Hematopoietic multipotent progenitor cell treated with erythropoietin and hydrocortisone succinate and interleukin-3 and kit ligand, for 8 days (in vitro differentiated cells): Measurements from ENCODE around the gene HEMGN.
"Not testable (repeated sequence)": the region's sequence is repeated elsewhere in the genome, so short reads cannot be mapped to it uniquely, and the experiment has no call there.

Experiments used
- DNase-seq: peaks from one replicate; pipeline ENCODE4 v3.0.0-alpha.2; 2015

HEMGN gene, protein sequence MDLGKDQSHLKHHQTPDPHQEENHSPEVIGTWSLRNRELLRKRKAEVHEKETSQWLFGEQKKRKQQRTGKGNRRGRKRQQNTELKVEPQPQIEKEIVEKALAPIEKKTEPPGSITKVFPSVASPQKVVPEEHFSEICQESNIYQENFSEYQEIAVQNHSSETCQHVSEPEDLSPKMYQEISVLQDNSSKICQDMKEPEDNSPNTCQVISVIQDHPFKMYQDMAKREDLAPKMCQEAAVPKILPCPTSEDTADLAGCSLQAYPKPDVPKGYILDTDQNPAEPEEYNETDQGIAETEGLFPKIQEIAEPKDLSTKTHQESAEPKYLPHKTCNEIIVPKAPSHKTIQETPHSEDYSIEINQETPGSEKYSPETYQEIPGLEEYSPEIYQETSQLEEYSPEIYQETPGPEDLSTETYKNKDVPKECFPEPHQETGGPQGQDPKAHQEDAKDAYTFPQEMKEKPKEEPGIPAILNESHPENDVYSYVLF

DNA sequence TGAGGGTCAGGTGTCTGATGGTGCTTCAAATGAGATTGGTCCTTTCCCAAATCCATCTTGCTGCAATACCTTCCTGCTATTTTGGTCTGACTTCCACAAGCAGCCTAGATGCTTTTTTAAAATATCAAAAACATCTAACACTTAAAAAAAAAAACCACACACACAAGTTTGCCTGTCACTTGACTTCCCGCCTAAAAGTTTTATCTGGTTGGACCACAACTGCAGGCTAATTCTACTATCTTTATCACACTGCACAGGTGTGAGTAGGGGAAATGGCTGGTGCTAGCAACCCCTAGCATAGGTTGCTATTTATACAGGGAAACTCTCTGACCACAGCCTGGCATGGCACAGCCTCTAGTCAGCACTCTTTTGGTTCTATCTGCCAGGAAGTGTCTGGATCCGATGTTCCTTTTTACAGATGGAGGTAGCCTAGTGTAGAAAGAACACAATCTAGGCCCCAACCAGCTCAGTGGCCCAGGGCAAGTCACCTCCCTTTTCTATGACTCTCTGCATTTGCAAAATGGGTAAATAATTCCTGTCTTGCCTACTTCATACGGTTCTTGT is at the start of gene HEMGN:
Gene HEMGN, minus strand, starts transcription at position 92 of the 564 bp plus-strand sequence. Its CDS starts 36 bp downstream, at position 56.
- DNase-seq, result peak; percentile 99

DNA sequence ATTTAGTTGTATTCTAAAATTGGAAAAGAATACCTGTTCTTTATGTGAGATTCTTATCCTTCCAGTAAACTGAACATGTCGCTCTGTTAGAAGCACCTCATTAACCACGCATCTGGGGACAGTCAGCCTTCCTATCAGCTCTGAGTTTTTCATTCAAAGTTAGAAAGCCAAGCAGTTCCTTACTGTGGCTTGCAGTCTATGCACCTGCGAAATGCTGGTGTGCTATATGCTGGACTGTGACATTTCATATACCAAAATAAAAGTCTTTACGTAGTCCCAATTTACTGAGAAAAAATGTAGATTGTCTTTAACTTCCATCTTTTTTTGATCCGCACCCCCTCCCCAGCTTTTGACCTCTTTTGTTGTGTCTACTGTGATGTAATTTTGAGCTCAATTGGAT is 49.5 kb upstream of the HEMGN start:
- no peak for DNase-seq

DNA sequence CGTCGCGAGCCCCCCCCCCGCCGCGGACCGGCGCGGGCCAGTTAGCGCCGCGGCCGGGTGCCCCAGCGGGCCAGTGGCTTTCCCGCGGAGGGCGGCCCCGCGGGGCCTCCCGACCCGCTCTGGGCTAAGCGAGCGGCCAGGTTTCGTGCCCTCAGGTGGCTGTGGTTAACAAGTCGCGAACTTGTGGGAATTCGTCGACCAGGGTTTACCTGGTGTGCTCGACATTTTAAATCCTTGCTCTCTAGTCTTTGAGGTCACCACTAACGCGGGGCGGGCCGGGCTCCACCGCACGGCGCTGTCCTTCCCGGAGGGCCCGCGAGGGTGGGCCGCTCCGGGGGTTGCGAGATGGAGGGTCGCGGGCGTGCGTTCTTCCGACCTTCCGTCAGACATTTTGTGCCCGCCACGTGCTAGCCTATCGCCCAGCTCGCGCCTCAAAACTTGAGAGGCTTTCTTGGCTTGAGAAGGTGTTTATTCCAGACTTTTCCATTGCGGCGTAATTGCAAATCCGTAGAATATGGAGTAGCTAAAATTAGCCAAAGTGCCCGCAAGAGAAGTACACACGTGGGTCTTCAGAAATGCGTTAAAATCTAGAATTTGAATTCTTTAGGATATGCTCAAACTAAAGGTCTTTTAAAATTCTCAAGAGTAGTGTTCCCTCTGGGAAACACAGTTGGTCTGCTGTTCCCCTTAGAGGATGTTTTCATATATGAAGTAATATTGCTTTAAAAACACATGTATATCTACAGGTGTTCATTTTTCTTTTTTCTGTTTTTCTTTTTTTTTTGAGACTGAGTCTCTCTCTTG is 47.3 kb upstream of the HEMGN start:
- DNase-seq, result peak; percentile 68

DNA sequence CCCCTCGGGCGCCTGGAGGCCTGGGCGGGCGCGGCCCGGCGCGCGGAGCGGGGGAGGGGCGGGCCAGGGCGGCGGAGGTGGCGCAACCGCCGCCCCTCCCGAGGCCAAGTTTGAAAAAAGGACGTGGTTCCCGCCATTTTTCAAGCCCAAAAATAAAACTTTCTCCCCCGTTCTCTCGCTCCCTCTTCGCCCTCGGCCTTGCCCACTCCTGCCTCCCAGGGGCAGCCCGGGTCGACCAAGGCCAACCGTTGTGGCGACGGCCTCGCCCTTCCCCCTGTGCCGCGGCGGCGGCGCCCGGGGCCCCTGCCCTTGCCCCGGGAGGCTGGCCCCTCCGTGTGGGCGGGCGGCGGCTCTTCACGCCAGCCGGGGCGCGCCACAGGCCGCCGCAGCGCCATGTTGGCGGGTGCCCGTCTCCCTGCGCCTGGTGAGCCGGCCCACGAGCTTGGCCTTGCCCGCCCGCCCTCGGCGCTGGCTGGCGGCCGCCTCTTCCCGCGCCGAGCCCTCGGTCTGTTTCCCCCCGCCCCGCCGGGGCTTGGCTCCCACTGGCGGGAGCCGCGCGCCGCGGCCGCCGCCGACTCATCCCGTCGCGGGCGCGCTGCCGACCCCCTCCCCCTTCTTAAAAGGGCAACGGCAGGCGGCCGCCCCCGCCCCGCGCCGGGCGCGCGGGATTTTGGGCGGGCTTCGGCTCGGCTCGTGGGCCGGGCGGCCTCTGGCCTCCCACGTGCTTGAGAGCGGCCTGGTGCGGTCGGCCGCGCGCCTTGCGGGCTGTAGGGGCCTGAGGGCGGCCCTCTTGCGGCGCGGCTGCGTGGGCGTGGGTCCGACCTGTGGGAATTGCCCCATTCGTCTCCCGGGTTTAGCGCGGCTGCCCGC is 46.5 kb upstream of the HEMGN start:
- peak; percentile 77 for DNase-seq

DNA sequence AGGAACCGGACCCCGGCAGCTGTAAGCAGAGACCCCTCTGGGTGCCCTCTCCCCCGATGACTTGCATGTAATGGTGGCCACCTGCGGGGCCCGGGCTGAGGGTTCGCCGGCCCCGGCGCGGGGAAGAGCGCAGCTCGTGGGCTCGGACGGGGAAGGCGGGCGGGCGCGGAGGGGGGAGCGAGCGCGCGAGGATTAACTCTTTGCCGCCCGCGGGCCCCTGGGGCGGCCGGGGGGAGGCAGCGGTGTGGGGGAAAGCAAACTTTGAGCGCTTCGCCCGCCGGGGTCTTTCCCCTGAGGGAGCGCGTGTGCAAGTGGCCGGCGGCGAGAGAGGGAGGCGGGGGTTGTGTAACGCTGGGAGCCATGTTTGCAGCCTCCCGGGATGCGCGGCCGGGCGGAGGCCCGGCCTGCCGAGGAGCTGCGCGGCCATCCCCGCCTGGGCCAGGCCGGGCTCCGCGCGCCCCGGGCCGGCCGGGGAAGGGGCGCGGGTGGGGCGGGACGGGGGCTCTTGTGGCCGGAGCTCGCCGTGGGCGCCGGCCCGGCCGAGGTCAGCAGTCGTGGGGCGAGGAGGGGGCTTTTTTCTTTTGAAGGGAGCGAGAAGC is 45.7 kb upstream of the HEMGN start:
- peak; percentile 45 for DNase-seq

DNA sequence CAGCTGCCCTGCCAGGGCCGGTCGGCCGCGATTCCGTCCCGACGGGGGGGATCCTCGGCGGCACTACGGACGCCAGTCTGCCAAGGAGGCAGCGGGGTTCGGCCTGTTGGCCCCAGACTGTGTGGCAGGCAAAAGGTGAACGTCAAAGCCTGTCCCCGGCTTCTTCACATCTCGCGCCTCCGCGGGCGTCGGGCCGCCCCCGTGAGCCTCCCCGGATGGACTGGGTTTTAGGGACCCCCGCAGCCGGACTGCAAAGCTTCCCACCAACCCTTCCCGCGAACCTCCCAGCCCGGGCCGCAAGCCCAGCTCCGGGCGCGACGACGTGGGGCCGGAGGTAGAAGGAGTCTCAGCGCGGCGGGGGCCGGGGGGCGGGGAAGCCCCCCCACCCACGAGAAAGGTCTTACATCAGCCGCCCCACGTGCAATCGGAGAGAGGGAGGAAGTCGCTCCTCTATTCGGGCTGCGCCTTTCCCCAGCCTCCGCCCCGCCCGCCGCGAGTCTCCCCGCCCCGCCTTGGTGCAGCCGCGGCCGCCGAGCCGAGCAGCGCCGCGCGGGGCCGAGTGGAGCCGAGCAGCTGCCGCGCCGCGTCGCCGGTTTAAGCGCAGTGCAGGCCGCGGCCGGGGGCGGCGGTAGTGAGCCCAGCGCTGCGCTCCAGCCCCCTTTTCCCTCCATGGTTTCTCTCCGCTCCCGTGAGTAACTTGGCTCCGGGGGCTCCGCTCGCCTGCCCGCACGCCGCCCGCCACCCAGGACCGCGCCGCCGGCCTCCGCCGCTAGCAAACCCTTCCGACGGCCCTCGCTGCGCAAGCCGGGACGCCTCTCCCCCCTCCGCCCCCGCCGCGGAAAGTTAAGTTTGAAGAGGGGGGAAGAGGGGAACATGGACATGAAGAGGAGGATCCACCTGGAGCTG is 45.0 kb upstream of the HEMGN start, which contains the start of gene ANP32B:
Gene ANP32B, plus strand, starts transcription at position 659 of the 906 bp plus-strand sequence. Its CDS starts 215 bp downstream, at position 874.
- DNase-seq, result peak; percentile 95

DNA sequence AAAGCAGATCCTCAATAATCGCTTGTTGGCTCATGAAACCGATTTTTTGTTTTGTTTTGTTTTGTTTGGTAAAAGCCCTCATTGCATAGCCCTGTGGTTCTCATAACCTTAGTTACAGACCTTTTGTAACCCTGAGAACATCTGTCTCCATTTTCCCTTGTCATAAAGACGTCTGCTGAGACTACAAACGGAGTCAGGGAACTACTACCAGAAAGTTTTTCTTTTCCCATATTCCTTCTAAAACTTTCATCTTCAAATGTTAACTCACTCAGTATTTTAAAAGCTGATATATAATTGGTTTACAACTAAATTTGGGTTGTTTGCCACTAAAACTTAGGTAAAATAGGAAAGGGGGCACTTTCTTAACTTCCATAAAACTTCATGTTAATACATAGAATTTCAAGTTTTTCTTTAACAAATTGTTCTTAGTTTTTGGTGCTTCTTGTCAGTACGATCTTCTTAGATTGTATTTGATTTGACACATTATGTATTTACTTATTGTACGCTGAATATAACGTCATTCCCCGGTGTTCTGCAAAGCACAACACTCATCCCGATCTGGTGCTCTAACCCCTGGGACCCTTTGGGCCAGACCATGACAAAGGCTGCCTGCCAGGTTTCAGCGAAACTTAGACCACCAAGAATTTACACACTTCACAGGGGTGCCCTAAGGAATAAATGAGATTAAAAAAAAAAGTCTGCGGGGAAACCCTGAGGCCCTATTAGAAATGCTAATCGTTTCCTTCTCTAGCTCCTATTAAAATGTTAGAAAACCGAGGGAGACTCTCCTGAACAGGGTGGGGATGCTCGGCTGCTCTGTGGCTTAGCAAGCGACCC is 44.1 kb upstream of the HEMGN start:
- peak; percentile 46 for DNase-seq

DNA sequence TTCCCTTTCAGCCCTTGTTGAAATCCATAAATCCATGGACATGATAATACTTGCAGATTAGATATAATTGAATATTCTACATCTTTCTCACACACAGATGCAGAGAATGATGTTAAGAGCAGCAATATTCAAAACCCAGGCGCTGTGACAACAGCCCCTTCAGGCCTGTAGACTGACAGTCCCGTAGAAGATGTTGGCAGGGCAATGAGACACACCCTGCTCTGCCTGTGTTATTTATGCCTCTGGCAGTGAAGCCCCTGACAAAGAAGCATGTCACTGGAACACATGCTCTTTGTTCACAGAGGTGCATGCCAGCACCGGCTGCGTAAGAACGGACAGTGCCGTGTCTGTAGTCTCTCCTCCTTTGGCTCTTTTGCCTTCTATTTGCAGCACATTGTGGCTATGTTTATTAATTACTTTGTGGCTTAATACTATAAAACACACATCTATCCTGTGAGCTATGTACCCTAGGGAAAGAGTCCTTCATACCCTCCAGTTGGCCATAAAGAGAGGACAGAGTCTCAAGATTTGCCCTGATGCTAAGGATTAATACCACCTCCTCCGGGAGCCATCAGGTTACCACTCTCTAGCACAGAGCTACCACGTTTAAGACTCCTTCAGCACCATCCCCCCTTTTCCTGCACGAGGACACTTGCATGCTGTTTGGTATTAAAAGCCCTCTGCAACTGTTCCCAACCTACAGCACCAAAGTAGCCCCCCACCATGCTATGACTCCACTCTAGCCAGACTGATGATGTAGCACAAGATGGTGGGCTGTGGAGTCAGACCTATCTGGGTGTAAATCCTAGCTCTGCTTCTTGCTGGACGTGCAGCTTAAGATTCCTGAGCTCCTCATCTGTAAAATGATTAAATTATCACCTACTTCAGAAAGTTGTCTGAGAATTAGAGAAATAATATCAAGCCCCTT is 43.2 kb upstream of the HEMGN start:
- DNase-seq, result peak; percentile 80

DNA sequence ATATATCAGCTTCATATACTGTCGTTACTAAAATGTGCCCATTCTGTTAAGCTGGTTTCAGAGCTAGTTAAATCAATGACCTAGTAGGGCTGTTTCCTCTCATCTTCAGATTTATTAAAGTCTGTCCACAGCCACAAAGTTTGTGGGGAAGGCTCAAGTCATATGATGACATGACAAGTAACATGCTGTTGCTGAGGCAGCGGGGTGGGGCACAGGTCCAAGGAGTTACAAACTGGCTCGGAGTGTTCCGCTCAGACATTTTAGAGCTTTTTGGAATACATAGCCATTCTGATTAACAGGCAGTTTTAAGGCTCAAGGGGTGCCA is 42.5 kb upstream of the HEMGN start:
- peak; percentile 64 for DNase-seq

DNA sequence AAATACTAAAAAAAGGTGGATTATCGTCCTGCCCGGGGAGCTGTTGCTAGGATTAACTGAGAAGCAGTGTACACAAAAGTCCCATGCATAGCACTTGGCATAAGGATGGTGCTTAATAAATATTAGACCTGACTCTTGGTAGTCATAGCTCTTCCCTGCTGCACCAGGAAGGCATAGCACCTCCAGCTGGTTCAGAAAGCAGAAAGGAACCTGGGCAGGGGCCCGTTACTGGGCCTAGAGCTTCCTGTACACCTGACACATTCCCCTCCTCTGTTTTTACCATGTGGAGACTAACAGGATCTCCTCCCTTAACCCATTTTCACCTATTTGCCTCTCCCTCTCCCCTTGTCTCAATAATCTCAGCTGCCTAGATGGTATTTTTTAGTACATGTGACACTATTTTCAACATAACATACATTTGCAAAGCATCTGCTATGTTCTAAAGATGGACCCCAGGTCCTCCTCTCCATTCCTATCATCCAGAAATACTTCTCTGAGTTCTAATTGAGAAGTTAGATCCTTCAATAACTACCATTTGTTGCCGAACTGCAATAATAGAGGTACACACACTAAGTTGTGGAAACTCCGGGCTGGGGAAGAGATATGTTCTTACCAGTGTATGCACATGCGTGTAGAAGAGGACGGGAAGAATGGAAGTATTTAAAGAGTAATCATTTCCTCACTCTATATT is 42.0 kb upstream of the HEMGN start:
- DNase-seq, result no peak

DNA sequence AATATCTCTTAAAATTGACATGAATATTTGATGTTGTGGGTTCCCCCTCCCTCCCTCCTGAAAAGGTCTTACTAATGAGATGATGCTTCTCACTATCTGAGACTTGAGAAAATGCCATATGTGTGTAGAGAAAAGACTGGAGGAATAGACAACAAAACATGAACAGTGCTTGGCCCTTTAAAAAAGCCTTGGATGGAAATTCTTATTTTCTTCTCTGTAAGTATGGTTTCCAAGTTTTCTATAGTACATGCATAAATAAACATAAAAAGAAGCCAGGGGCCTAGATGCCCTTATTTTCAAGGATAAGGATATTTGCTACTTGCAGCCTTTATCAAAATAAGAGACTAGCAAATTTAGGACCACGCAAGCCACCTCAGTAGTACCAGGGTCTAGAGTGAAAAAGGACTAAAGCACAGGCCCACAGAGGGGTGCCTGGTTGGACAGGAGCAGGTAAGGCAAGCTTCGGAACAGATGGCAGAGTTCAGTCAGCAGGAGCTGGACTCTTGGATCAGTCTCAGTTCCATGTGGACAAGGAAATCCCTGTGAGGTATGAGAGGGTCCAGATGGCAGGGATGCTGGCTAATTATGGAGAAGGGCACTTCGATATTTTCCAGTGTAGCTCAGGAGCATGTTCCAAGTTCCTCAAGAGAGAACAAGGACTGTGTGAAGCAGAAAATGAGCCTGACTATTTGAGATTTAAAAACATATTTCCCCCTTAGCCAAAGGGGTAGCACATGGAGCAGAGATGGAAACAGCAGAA is 40.6 kb upstream of the HEMGN start:
- DNase-seq, result no peak

DNA sequence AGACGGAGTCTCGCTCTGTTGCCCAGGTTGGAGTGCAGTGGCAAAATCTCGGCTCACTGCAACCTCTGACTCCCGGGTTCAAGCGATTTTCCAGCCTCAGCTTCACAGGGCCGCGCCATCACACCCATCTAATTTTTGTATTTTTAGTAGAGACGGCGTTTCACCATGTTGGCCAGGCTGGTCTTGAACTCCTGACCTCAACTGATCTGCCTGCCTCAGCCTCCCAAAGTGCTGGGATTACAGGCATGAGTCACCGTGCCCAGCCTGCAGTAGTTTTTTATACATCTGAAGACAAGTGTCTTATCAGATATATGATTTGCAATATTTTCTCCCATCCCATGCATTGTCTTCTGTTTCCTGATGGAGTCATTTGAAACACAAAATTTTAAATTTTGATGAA is 38.7 kb upstream of the HEMGN start:
- DNase-seq, result not testable (repeated sequence)

DNA sequence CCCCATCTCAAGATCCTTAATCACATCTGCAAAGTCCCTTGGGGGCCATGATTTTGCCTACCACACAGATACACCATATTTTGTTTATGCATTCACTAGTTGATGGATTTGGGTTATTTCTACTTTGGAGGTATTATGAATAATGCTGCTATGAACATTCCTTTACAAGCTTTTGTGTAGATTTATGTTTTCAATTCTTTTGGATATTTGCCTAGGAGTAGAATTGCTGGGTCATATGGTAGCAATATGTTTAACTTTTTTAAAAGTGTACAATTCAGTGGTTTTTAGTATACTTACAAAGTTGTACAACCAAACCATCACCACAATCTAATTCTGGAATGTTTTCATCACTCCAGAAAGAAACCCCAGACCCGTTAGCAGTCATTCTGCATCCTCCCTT is 37.4 kb upstream of the HEMGN start:
- no peak for DNase-seq

DNA sequence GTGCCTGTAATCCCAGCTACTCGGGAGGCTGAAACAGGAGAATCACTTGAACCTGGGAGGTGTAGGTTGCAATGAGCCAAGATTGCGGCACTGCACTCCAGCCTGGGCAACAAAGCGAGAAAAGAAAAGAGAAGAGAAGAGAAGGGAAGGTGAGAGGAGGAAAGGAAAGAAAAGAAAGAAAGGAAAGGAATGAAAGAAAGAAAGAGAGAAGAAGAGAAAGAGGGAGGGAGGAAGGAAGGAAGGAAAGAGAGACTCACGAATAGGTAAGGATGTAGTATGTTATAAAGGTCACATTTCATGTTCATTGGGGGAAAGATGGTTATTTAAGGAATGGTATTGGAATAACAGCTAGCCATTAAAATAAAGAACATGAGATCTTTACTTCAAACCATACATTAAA is 34.8 kb upstream of the HEMGN start:
- DNase-seq, result no peak

DNA sequence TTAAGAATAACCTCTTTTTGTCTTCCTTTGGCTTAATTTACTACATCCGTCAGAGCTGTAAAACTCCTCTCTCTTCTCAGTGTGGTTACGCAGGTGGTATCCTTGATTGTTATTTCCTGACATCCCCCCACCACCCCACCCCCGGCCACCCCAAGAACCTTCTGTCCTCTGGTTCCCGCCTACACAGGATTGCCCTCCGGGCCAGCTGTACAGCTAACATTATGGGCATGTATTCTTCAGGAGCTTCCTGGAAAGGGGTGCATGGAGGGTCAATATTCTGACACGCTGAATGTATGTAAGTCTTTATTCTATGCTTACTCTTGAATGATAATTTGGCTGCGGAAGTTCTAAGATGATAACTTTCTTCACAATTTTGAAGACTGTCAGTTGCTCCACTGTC is 32.2 kb upstream of the HEMGN start:
- no peak for DNase-seq

DNA sequence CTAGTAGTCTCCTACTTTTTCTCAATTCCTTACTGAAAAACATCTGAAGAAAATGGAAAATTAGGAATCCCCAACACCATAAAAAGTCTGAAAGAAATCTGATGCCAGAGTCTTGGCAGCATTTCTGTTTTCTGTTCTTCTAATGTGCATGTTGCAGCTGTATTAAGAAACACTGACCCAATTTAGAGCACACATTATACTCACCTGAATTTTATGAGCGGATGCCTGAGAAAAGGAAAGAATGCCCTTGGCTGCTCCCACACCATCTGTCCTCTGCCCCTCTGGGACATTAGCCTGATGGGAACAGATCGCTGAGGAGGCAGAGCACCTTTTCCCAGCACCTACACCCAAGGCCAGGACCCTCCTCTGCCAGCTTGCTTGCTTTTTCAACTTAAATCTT is 31.0 kb upstream of the HEMGN start:
- no peak for DNase-seq

DNA sequence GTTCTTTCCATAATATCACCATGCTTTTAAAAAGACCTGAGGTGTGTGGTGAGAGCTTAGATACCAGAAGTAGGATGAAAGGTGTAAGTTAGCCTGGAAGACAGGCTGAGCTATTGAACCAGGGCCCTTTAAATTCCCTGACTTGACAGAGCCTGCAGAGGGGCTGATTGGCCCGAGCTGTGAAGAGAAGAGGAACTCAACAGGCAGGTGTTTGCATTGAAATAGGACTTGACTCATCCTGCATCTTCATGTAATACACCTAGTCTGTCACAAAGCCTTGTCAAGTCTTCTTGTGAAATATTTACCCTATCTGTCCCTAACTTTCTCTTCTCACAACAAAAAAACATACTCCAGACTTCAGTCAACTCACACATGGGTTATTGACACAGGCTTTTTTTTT is 28.5 kb upstream of the HEMGN start:
- no peak for DNase-seq

DNA sequence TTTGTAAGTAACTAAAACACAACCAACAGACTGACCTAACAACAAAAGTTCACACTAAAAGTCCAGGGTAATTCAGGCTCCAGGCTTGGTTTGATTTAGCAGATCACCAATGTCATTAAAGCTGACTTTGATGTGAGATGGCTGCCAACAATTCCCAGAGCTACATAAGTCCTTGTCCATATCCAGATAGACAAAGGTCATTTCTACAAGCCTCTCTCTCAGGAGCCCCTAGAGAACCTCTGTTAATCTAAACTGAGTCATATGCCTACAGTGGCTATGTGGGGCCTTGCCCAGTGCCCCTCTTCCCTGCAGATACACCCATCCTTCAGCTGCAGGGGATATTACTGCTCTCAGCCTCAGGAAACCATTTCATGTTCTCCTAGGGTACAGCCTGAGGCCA is 26.9 kb upstream of the HEMGN start:
- DNase-seq, result no peak
